Activated CD4-positive, alpha-beta T cell treated with anti-CD3 and anti-CD28 coated beads, Interleukin-2, amount 50 U/mL, for 16 hours (primary cell): ENCODE results near the gene EXOC2.

Experiments
- DNase-seq: peaks from one replicate; pipeline ENCODE4 v3.0.0-alpha.2; 2020

The EXOC2 gene, protein sequence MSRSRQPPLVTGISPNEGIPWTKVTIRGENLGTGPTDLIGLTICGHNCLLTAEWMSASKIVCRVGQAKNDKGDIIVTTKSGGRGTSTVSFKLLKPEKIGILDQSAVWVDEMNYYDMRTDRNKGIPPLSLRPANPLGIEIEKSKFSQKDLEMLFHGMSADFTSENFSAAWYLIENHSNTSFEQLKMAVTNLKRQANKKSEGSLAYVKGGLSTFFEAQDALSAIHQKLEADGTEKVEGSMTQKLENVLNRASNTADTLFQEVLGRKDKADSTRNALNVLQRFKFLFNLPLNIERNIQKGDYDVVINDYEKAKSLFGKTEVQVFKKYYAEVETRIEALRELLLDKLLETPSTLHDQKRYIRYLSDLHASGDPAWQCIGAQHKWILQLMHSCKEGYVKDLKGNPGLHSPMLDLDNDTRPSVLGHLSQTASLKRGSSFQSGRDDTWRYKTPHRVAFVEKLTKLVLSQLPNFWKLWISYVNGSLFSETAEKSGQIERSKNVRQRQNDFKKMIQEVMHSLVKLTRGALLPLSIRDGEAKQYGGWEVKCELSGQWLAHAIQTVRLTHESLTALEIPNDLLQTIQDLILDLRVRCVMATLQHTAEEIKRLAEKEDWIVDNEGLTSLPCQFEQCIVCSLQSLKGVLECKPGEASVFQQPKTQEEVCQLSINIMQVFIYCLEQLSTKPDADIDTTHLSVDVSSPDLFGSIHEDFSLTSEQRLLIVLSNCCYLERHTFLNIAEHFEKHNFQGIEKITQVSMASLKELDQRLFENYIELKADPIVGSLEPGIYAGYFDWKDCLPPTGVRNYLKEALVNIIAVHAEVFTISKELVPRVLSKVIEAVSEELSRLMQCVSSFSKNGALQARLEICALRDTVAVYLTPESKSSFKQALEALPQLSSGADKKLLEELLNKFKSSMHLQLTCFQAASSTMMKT

DNA sequence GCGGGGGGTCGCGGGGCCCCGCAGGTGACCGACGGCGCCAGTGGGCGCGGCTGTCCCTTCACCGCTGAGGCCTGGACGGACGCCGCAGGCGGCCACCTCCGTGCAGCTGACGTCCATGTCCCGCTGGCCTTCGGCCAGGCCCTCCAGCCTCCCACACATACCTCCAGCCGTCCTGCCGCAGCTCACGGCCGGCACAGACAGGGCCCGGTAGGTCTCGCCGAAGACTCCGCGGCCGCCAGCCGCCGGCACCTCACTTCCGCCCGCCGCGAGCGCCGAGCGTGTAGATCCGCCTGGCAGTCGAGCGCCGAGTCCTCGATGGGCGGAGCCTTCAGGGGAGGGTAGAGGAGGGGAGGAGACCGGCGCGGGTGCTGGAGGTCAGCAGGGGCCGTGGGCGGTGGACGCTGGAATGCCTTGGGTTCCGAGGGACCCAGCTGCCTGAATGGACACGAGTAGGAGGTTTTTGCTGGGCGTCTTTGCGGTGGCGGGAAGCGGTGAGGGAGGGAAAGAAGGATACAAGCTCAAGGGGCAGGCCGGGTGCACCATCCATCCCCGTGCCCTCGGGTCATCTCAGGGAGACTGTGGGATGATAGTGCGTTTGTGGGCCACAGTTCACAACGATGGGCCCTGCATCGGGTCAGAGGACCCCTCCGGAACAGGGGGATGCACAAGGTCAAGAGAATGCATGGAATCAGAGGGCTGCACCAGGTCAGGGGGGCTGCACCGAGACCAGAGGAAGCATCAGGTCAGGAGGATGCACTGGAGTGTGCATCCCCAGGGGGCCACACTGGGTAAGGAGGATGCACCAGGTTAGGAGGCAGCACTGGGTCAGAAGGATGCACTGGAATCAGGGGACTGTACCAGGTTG, at the start of gene EXOC2:
EXOC2 (minus strand) TSS at position 282 of the 865 bp plus-strand sequence. CDS start 55,321 bp downstream, outside the sequence.
- peak; percentile 91 for DNase-seq

DNA sequence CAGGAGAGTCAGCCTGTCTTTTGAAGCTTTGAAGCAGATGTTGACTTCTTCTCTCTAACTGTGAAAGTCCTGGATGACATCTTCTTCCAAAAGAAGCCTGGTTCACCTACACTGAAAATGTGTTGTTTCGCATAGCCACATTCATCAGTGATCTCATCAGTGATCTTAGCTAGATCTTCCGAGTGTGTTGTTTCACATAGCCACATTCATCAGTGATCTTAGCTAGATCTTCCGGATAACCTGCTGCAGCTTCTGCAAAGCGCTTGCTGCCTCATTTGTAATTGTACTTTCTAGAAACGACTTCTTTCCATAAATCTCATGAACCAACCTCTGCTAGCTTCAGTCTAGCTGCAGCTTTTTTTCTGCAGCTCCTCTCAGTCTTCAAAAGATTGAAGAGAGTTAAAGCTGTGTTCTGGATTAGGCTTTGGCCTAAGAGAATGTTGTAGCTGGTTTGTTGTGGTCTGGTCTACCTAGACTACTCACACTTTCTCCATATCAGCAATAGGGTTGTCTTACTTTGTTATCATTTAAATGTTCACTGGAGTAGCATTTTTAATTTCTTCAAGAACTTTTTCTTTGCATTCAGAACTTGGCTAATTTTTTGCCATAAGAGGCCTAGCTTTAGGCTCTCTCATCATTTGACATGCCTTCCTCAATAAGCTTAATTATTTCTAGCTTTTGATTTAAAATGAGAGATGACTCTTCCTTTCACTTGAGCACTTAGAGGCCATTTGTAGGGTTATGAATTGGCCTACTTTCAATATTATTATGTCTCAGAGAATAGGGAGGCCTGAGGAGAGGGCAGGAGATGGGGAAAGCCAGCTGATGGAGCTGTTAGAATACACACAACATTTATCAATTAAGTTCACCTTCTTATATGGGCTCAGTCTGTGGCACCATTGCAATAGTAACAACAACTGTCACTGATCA, 48.7 kb upstream of the EXOC2 start:
- DNase-seq, result peak; percentile 63

DNA sequence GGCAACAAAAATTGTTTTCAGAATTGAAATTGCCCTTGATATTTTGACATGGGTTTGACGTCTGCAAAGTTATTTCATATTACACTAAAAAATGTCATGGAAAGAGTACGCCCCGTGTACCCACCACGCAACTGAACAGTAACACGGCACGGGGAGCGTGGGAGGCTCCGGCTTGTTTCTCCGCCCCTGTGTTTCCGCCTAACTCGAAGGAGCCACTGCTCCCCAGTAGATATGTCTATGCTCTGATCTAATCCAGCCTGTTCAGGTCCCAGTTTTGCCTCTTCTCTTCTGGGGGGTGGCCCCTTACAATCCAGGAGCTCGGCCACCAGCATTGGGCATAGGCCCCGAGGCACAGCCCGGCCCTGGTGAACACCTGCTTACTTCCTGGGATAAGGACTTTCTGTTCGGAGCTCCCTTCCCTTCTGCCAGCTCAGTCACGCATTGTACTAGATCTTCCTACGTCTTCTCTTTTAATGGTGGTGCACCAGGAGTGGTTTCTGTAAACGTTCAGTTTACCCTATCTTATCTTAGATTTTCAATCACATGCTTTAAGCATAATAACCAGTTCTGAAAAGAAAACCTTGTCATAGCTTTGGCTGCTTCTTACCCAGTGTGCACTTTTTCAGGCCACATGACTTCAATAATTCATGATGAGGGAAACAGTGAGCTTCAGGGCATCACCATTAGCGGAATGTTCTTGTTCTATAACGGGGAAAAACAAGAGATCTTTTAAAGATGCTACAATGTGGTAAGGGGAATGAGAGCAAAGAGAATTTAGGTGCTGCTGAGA, 43.9 kb upstream of the EXOC2 start:
- DNase-seq, result no peak

DNA sequence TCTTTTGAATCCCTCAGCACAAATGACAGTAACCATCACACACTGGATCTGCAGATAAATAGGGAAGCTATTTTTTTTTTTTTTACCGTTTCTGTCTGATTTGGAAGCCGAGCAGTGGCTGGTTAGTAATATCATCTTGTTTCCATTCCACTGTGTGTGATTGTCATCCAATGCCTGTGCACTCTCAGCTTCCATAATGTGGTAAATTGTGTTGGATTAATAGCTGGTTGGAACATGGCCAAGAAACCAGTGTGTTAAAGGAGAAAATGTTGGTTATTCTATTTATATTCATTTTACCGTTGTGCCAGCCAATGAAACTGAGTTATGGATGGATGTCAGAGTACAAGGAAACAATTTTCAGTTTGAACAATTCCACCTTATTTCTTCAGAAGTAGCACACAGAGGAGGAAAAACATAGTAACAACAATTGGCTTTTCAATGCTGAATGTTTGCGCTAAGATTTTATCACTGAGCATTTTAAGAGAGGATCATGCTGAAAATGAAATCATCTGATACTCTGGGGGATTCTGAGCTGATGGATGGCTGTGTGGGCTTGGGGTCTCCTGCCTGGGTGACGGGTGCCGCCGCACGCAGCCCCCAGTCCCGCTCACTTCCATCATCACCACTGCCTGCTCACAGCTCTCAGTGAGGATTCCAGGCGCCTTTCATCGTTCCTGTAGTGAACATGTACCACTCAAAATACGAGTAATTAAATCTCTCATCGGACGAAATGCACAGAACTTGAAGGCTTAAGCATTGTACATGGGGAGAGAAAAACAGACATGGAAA, 40.7 kb upstream of the EXOC2 start:
- no peak for DNase-seq

DNA sequence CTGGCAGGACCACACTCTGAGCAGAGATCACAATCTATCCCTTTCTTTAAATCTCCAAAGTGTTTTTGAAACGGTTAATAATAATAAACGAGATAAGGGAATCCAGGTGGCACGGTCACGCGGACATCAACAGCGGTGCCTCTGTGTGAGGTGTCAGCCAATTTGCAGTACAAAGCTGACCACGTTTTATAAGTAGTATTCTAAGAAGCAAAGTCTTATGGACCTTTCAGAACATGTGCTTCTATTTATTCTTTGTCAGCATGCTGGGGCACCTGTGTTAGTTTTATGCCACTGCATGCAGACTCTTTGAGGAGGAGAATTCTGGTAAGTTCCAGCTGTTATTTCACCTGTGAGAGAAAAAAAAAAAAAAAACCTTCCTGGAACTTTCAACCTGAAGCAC, 39.0 kb upstream of the EXOC2 start:
- DNase-seq, result no peak

DNA sequence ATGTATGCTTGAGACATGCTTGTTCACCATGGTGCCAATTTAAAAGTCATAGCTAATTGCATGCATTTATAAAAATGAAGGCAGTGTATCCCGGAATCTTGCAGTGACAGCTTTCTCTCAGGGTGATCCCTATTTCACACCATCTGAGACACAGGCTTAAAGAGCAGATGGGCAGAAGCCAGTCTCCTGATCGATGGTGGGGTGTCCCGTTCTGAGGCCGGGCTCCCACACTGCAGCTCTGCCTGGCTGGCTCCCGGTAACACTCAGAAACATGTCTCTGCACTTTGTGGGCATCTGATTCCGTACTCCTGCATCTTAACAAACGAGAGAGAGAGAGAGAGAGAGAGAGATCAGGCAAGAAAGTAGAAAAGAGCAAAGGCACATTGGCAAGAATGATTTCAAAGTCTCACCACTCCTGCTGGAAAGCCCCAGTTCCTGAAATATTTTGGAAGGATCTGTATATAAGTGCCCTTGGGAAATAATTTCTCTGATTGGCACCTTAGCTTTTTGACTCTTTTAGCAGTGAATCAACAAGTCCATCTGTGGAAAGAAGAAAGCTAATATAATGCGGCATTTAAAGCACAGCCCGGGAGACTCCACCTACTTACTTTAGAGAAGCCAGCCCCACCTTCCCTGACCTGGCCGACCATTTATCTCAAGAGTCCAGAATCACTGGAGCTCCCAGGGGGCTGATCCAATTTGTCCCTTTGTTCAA, 36.8 kb upstream of the EXOC2 start:
- no peak for DNase-seq

DNA sequence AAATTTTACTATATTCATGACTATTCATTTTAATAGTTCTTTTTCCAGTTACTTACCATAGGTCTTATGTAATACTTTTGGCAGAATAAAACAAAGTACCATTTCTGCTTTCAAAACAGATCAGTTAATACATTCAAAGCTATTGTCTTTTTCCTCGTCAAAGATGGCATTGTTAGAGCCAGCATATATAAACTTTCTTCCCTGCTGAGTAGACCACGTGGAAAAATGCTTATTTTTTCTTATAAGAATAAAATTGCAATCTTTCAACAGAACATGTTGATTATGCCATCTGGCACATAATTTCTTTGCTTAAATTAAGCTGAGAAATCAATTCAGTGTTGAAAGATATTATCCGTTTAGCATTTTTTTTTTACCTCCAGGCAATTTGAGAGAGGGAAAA, 34.9 kb upstream of the EXOC2 start:
- DNase-seq, result no peak

DNA sequence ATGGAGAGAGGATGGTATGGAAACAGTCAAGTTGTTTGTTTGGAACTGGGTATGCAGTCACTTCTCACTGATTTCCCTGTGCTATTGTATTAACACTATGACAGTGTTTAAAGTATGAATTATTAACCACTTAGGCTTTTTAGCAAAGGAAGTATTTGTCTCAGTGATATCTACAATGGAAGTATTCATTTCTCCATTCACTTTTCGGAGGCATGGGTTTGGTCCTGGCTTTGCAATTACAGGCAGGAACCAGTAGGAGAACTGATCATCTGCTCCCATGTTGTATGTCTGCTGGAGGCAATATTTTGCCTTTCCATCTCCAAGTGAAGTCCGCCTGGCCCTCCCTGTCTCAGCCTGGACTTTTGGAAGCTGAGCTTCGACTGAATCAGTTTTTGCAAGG, 30.6 kb upstream of the EXOC2 start:
- no peak for DNase-seq

DNA sequence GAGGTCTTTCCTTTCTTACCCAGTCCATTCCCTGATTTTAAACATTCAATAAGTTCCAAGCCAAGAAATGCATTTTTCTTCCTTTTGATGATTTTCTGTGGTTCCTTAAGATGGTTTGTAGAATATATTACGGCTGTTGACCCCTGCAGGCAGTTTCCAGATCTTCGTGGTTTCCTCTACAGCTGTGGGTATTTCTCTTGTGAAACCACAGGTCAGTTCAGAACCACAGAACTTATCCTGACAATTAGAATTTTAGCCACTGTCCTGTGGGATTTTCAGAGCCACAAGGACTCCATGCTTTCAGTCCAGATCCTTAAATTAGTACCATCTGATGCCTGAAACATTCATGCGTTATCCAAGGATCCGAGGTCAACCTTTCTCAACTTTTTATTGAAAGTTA, 29.7 kb upstream of the EXOC2 start:
- DNase-seq, result no peak

DNA sequence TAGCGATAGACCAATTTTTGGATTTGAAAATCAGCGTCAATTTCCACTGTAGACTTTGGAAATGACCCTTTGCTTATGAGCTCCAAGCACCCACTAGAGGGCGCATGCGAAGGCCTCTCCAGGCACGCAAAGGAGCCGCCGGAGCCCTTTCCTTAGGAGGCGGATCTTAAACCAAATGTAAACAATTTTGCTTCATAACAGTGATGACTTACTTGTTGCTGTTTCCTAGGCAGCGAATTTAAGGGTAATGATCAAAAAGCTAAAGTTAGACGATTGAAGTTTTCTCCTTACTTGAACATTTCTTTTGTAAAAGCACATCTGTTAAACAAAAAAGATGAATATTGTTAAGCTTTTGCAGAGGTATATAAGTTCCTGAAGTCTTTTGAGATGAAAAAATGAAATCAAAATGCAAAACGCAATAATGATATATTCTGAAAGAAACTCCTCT, 29.2 kb upstream of the EXOC2 start:
- DNase-seq, result peak; percentile 81

DNA sequence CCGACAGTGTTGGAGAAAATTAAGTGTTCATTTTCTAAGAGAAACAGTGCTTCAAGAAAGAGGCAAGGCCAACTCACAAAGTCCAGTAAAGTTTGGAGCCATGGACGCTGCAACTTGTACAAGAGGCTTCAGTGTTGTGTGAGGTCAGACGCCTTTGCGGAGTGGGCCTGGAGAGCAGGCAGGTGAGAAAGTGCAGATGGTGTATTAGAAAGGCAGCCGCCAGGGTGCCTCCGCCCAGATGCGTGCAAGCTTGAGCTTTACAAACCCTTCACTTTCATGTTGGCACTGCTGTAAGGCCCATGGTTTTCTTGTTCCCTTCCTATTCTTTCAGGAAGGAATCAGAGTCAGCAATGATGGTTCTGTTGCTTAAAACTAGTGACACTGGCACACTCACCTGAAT, 25.4 kb upstream of the EXOC2 start:
- no peak for DNase-seq

DNA sequence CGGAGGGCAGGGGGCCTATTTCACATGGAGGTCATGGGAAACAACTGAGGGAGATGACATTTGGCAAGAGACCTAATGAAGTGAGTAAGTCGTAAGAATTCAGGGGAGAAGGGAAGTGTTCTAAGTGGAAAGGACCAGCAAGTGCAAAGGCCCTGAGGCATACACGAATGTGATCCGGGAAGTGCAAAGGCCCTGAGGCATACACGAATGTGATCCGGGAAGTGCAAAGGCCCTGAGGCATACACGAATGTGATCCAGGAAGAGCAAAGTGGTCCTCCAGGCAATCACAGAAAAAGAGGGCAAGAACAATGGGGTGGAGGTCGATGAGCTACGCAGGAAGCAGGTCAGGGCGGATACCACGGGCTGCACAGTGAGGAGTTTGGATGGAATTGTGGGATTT, 24.2 kb upstream of the EXOC2 start:
- DNase-seq, result no peak

DNA sequence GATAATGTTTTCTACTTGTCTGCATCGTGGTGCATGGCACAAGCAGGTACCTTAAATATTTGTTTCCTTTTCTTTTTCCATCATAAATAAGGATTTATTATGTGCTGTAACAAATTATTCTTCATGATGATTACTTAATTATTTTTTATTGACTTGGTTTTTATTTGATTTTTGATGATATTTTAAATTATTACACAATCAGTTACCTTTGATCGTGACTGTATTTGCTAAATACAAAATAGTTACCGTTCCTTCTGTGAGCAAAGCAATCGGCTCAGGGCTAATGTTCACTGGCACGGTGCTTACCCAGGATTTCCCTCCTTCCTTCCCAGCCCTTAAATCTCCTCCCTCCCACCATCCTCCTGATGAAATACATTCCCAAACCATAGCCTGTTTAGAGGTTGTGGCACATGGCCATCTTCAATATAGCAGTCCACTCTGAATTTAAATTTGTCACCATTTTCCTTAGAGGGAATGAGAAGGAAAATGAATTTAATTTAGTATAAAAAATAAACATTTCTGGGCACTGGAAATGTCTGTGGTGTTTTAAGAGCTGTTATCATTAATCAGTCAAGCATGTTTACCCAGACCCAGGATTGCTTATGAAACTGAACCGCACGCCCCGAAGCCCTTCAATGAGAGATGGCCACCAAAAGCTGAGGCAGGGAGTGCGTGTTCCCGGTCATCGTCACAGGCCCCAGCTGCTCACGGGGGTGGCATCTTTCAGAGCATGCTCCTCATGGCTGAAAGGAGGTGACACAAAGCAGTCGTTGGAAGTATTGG, 23.0 kb upstream of the EXOC2 start:
- DNase-seq, result no peak

DNA sequence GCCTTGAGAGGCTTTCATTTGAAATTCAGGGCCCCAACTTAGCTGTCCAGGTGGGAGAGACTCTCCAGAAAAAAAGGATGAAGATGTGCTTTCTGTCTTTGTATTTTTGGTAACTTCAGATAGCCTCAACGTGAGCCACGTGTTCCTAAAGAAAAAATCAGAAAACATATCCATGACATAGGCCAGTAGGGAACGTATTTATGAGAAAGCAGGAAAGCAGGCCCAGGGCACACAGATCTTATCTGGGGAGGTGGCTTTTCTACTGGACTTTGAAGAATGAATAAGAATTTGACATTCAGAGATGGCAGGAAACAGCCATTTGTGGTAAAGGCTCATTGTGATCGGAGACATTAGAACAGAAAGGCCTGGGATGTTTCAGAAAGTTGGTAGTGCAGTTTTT, 21.2 kb upstream of the EXOC2 start:
- no peak for DNase-seq

DNA sequence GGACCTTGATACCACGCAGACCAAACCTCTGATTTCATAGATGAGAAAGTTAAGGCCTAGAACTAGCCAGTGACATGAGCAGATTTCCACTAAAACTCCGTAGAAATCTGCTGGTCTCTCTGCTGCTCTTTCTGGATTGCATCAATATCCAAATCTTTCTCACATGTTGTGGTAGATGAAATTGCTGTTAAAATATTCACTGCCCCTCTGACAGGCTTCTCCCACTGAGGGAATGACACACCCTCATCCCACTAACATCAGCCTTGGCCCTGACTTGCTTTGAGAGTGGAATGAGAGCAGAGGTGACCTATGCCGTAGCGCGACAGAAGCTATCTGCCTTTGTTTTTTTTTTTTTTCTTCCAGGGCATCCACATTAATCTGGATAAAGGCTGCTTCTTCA, 20.4 kb upstream of the EXOC2 start:
- DNase-seq, result no peak

DNA sequence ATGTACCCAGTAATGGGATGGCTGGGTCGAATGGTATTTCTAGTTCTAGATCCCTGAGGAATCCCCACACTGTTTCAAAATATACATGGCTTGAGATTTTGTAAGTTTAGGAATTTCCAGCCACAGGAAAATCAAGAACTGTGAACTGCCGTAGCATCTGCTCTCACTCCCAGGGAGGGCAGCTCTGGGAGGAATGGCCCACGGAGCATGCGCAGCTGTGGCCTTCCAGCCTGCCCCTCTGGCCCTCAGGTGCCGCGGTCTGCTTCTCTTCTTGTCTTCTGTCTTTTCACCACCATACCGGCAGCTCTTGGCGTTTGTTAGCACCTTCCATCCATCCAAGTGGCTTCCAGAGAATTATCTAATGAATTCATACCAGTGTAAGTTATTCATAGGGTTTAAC, 19.9 kb upstream of the EXOC2 start:
- DNase-seq, result no peak

DNA sequence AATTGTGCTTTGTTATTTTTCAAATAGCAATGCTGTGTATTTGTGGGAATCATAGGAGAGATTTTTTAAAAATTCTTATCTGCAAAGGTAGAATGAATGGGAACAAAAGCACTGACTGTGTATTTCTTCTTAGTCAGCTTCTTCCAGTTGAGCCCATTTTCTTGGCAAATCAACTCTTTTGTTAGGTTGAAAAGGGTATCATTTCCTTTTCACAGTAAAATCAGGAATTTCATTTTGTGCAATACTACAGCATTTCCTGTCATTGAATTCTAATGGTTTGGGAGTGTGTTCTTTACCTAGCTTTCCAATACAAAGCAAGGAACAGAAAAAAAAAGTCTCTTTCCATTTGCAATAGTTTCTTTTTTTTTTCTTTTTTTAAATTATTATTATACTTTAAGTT, 19.0 kb upstream of the EXOC2 start:
- peak; percentile 68 for DNase-seq
